Measurements from ENCODE around the gene FGF22. TPM values are rescaled to one million over a fixed set of nuclear protein-coding genes. Genes with fewer than 3 reads are reported as not detected.

FGF22 gene
- total and polyA plus RNA-seq, 2 of the 13 experiments (the other 11 are each of a cell fraction or from before 2014, with no cell fraction given) = 0.24 TPM; not detected in 1

DNA sequence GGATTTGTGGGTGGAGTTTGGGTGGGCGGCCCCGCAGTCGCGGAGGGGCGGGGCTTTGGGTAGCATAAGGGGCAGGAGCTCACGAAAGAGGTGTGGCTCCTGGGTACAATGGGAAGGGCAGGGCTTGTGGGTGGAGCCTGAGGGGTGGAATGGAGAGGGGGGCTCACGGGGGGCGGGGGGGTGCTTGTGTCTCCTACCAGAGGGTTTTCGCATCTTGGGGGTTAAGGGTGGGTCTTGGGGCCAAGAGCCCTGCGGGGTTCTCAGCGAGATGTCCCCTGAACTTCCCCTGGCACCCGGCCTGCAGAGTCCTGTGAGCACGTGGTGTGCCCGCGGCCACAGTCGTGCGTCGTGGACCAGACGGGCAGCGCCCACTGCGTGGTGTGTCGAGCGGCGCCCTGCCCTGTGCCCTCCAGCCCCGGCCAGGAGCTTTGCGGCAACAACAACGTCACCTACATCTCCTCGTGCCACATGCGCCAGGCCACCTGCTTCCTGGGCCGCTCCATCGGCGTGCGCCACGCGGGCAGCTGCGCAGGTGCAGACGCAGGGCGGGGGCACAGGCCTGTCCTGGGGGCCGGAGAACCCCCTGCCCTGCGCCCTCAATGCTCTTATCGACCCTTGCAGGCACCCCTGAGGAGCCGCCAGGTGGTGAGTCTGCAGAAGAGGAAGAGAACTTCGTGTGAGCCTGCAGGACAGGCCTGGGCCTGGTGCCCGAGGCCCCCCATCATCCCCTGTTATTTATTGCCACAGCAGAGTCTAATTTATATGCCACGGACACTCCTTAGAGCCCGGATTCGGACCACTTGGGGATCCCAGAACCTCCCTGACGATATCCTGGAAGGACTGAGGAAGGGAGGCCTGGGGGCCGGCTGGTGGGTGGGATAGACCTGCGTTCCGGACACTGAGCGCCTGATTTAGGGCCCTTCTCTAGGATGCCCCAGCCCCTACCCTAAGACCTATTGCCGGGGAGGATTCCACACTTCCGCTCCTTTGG is 41.6 kb downstream of the FGF22 start:
- peak overlapping the region in 1 of 3 experiments; percentile 76; a peak in 2 of 6 replicates for H3K4me3 ChIP-seq (replicated peaks in 1 of 3; ENCODE audit: insufficient read depth in 1 of 3, low read depth in 2 of 3, low read length in 3 of 3)
- FAIRE-seq = no peak
- no peaks in the 10 kb centered on the region for H3K79me2 ChIP-seq (ENCODE audit: insufficient read depth, low read length)
- H3K4me2 ChIP-seq (ENCODE audit: low read depth, low read length) = peak overlapping the region; percentile 77; the same call in 1 of the 2 replicates
- no peaks in the 10 kb centered on the region for H3K9me3 ChIP-seq (ENCODE audit: low read length)
- H3K36me3 ChIP-seq (replicated peaks in 1 of 2; ENCODE audit: control insufficient read depth in 1 of 2, insufficient read depth in 2 of 2, low read length in 2 of 2) = no peaks in the 10 kb centered on the region
- peak overlapping the region; percentile 82 for H3K27ac ChIP-seq (ENCODE audit: extremely low read length, insufficient read depth, low read length)
- peaks cover 33% of the 10 kb centered on the region for H3K4me1 ChIP-seq (ENCODE audit: insufficient read depth, low read length)
- intact Hi-C loops (cut with micrococcal nuclease; ENCODE audit: unreplicated experiment) = no loop called here
- no peak overlapping the region for H3K9ac ChIP-seq (ENCODE audit: insufficient read depth, low read depth, low read length)
- H4K20me1 ChIP-seq (ENCODE audit: insufficient read depth, low read length) = no peaks in the 10 kb centered on the region
- no TSS peak for BruUV-seq (replicated peaks)
- peaks cover 0 to 4% of the 10 kb centered on the region in 2 experiments; a peak in 1 of 5 replicates for H3K27me3 ChIP-seq (ENCODE audit: control insufficient read depth in 1 of 2, insufficient read depth in 2 of 2, low read length in 2 of 2)
- CTCF ChIA-PET (ENCODE audit: low intra/inter-chr PET ratio, low total read pairs) = interaction anchor here (0.6 to 2.2 kb wide), 2 partner anchors 10 to 17 kb away, joined by 3 to 13 read pairs; no protein-coding TSS in a partner anchor
- DNase-seq (ENCODE audit: low spot score) = no peak
- WGBS (ENCODE audit: low lambda C conversion rate) = 73% methylated on average over 25 of the region's 54 CpGs
- no peak overlapping the region for H2AFZ ChIP-seq (ENCODE audit: low read length)
- POLR2A ChIA-PET = interaction anchor here (0.7 to 5.3 kb wide), 11 partner anchors 11 to 171 kb away, joined by 3 to 56 read pairs (median 8); partner anchors contain the start of genes PALM and RNF126
- in situ Hi-C loops (cut with HindIII; ENCODE audit: extremely low pct_ligation_motif_present, low pct_unique_long_range_greater_than_20kb) = no loop called here
- no peak; the same call in 2 of the 3 replicates for ATAC-seq
- TF ChIP-seq, protein P1, sequence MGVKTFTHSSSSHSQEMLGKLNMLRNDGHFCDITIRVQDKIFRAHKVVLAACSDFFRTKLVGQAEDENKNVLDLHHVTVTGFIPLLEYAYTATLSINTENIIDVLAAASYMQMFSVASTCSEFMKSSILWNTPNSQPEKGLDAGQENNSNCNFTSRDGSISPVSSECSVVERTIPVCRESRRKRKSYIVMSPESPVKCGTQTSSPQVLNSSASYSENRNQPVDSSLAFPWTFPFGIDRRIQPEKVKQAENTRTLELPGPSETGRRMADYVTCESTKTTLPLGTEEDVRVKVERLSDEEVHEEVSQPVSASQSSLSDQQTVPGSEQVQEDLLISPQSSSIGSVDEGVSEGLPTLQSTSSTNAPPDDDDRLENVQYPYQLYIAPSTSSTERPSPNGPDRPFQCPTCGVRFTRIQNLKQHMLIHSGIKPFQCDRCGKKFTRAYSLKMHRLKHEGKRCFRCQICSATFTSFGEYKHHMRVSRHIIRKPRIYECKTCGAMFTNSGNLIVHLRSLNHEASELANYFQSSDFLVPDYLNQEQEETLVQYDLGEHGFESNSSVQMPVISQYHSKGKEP (CRISPR knock-in tag; IDR thresholded peaks at IDR 0.05) = no peak
- TF ChIP-seq GATAD1 (CRISPR knock-in tag; IDR thresholded peaks at IDR 0.05) (no peak), GABPB1 (CRISPR knock-in tag; IDR thresholded peaks at IDR 0.05) (0 out of 2 replicates have a peak, but pooled peaks have one; percentile 9), SP2 (CRISPR knock-in tag; IDR thresholded peaks at IDR 0.05) (no peak), TBX2 (CRISPR knock-in tag; IDR thresholded peaks at IDR 0.05; ENCODE audit: borderline replicate concordance) (no peak), TCF12 (IDR thresholded peaks at IDR 0.05) (no peak), TCF12 (CRISPR knock-in tag; IDR thresholded peaks at IDR 0.05) (no peak), AGO2 (optimal IDR thresholded peaks at IDR 0.05; ENCODE audit: low read depth, low read length) (no peak), SP5 (CRISPR knock-in tag; IDR thresholded peaks at IDR 0.05; ENCODE audit: borderline replicate concordance, low read depth) (no peak), ZFP41 (CRISPR knock-in tag; IDR thresholded peaks at IDR 0.05; ENCODE audit: borderline replicate concordance) (no peak), ZNF432 (CRISPR knock-in tag; IDR thresholded peaks at IDR 0.05; ENCODE audit: borderline replicate concordance) (no peak), RBFOX2 (IDR thresholded peaks at IDR 0.05; ENCODE audit: low read depth, low read length) (0 out of 2 replicates have a peak, but pooled peaks have one; percentile 31), RXRA (CRISPR knock-in tag; IDR thresholded peaks at IDR 0.05) (peak; percentile 46; the same call in 1 of the 2 replicates), EED (CRISPR knock-in tag; IDR thresholded peaks at IDR 0.05) (no peak), JUND (CRISPR knock-in tag; IDR thresholded peaks at IDR 0.05) (no peak), DR1 (CRISPR knock-in tag; IDR thresholded peaks at IDR 0.05) (peak; percentile 33; the same call in 1 of the 2 replicates), ZNF850 (CRISPR knock-in tag; conservative IDR thresholded peaks at IDR 0.05) (no peak), PHB2 (IDR thresholded peaks at IDR 0.05; ENCODE audit: partially characterized antibody) (no peak)
- TF ChIP-seq, protein P2, sequence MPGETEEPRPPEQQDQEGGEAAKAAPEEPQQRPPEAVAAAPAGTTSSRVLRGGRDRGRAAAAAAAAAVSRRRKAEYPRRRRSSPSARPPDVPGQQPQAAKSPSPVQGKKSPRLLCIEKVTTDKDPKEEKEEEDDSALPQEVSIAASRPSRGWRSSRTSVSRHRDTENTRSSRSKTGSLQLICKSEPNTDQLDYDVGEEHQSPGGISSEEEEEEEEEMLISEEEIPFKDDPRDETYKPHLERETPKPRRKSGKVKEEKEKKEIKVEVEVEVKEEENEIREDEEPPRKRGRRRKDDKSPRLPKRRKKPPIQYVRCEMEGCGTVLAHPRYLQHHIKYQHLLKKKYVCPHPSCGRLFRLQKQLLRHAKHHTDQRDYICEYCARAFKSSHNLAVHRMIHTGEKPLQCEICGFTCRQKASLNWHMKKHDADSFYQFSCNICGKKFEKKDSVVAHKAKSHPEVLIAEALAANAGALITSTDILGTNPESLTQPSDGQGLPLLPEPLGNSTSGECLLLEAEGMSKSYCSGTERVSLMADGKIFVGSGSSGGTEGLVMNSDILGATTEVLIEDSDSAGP (CRISPR knock-in tag; IDR thresholded peaks at IDR 0.05; ENCODE audit: borderline replicate concordance) = peak; percentile 38; the same call in 1 of the 2 replicates
- TF ChIP-seq, protein P3, sequence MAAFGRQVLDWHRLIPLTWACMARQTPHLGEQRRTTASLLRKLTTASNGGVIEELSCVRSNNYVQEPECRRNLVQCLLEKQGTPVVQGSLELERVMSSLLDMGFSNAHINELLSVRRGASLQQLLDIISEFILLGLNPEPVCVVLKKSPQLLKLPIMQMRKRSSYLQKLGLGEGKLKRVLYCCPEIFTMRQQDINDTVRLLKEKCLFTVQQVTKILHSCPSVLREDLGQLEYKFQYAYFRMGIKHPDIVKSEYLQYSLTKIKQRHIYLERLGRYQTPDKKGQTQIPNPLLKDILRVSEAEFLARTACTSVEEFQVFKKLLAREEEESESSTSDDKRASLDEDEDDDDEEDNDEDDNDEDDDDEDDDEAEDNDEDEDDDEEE (CRISPR knock-in tag; IDR thresholded peaks at IDR 0.05) = no peak
